ENCODE results near the gene PMPCA. TPM values are rescaled to one million over a fixed set of nuclear protein-coding genes. Genes with fewer than 3 reads are reported as not detected.
"Not testable (repeated sequence)": the region's sequence is repeated elsewhere in the genome, so short reads cannot be mapped to it uniquely, and the experiment has no call there.

The PMPCA gene
- total and polyA plus RNA-seq, 2 of the 8 experiments (the other 6 are each of a cell fraction or from before 2014, with no cell fraction given): 60.0 to 88.2 TPM

DNA sequence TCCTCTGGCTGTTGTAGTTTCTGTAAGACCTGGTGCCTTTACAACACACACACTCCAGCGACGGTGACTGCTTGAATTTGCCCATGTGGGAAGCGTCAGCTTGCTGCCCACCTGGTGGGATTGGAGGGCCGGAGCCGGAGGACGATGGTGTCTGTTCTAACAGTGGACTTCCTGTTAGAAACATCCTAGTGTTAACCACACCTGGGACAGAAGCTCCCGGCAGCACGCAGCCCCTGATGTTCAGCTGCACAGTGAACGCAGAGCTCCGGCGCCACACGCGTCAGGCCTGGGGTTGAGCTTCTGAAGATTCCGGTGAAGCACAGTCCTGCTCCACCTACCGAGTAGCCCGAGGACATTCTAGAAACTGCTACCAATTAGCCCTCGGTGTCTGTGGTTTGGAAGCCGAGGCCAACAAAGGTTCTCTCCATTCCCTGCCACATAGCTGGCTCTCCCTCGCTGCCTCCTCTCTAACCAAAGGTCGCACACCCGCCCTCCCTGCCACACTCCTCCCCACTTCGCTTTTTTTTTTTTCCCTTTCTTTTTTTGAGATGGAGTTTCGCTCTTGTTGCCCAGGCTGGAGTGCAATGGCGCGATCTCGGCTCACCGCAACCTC is 14.4 kb downstream of the PMPCA start (continued):
- TF ChIP-seq SIRT6 (IDR thresholded peaks at IDR 0.05; ENCODE audit: low read length): no peak
- TF ChIP-seq POLR2AphosphoS5 (IDR thresholded peaks at IDR 0.05; ENCODE audit: low read depth, low read length): no peak
- no peak for TF ChIP-seq RBBP5 (IDR thresholded peaks at IDR 0.05; ENCODE audit: borderline replicate concordance, low read depth, low read length)
- no peak for TF ChIP-seq ZNF274 (IDR thresholded peaks at IDR 0.05; ENCODE audit: borderline replicate concordance, extremely low read depth, low read length)
- TF ChIP-seq GABPA (IDR thresholded peaks at IDR 0.05; ENCODE audit: borderline replicate concordance, insufficient read depth, low read length): no peak

- H2AK5ac ChIP-seq (ENCODE audit: low read depth, low read length); H3K23ac ChIP-seq (ENCODE audit: insufficient read length); H3K27ac ChIP-seq (ENCODE audit: low read depth, low read length); H3K18ac ChIP-seq (ENCODE audit: extremely low read depth, low read length); H3K14ac ChIP-seq (ENCODE audit: insufficient read length); H2AFZ ChIP-seq (ENCODE audit: low read length); H3K9ac ChIP-seq (replicated peaks in 1 of 4; ENCODE audit: extremely low read depth in 1 of 4, low read depth in 3 of 4, low read length in 3 of 4); H3K23me2 ChIP-seq (ENCODE audit: low read depth, low read length); H3K27me3 ChIP-seq (replicated peaks in 1 of 4; ENCODE audit: control insufficient read depth in 3 of 4, extremely low read depth in 1 of 4, insufficient read depth in 3 of 4, low read length in 3 of 4); H4K20me1 ChIP-seq (replicated peaks in 1 of 2; ENCODE audit: control insufficient read depth in 1 of 2, insufficient read depth in 2 of 2, low read length in 2 of 2); H4K91ac ChIP-seq (replicated peaks; ENCODE audit: insufficient read length, low read length); H3K79me1 ChIP-seq (ENCODE audit: low read depth, low read length); H3K4me3 ChIP-seq (ENCODE audit: extremely low read depth in 1 of 4, insufficient read depth in 2 of 4, low read depth in 3 of 4, low read length in 4 of 4); H3K4me1 ChIP-seq (replicated peaks in 1 of 4; ENCODE audit: control insufficient read depth in 3 of 4, insufficient read depth in 4 of 4, low read length in 3 of 4); H3K9me3 ChIP-seq (ENCODE audit: insufficient read depth in 2 of 2, low read depth in 1 of 2, low read length in 1 of 2); H2BK12ac ChIP-seq (ENCODE audit: low read depth, low read length); H2BK120ac ChIP-seq (replicated peaks; ENCODE audit: low read depth, low read length); H3K4ac ChIP-seq (replicated peaks; ENCODE audit: insufficient read length, low read depth, low read length); H2BK5ac ChIP-seq (ENCODE audit: low read depth, low read length); FAIRE-seq; H4K5ac ChIP-seq (ENCODE audit: insufficient read length, low read depth, low read length); H3K56ac ChIP-seq (replicated peaks; ENCODE audit: insufficient read length, low read depth, low read length); H2BK20ac ChIP-seq (ENCODE audit: low read length); H3K79me2 ChIP-seq (ENCODE audit: control insufficient read depth in 1 of 2, insufficient read depth in 2 of 2, low read length in 2 of 2); H3K4me2 ChIP-seq (ENCODE audit: insufficient read depth in 1 of 2, low read depth in 2 of 2, low read length in 2 of 2); H4K8ac ChIP-seq (ENCODE audit: extremely low read depth, insufficient read depth, low read length); H2BK15ac ChIP-seq (ENCODE audit: low read length); DNase-seq (ENCODE audit: low read depth in 1 of 2, low spot score in 2 of 2): not testable (repeated sequence)
- WGBS, 2 experiments (ENCODE audit: extremely low coverage in 1 of 2, insufficient coverage in 1 of 2, insufficient read length in 1 of 2, insufficient replicate concordance in 2 of 2, low coverage in 1 of 2, low lambda C conversion rate in 2 of 2, missing lambda C conversion rate in 1 of 2): 93% methylated on average over 7 of the region's 7 CpGs; no CpG with 5 or more reads in 1 of the 2 experiments
- H3K36me3 ChIP-seq (ENCODE audit: control insufficient read depth in 2 of 4, insufficient read depth in 4 of 4, low read length in 3 of 4): peaks cover 16 to 33% (median 28%) of the 10 kb centered on the region in 4 experiments; a peak in 7 of 8 replicates
- CTCF ChIA-PET (ENCODE audit: partially characterized antibody): interaction anchor here (0.6 to 2.3 kb wide), 6 partner anchors 9 to 40 kb away, joined by 3 to 12 read pairs (median 5); no protein-coding TSS in a partner anchor
- POLR2A ChIA-PET (ENCODE audit: partially characterized antibody): interaction anchor here (0.9 to 4.0 kb wide), 17 partner anchors 9 to 146 kb away, joined by 3 to 26 read pairs (median 3); partner anchors contain the start of genes ENTR1 and PMPCA
These were observed 14.9 kb downstream of the PMPCA start for GRCh38 chr9:136425367-136425766.

All from H1 (cell line).